ENCODE data around the gene PDGFC. TPM values are rescaled to one million over a fixed set of nuclear protein-coding genes. Genes with fewer than 3 reads are reported as not detected.

Gene PDGFC
- total RNA-seq, 1 donor, result 145 TPM

GRCh38 chr4:156749426-156750403 is 221.9 kb downstream of the PDGFC start:
- no peaks in the 10 kb centered on the region for H3K9me3 ChIP-seq (ENCODE audit: low read depth, low read length)
- no peaks in the 10 kb centered on the region for H4K20me1 ChIP-seq (ENCODE audit: insufficient read depth, low read length)
- H3K36me3 ChIP-seq (ENCODE audit: insufficient read depth, low read length), result no peaks in the 10 kb centered on the region
- H3K4me2 ChIP-seq (ENCODE audit: insufficient read depth, low read length), result no peak overlapping the region
- no peak for TF ChIP-seq CTCF (IDR thresholded peaks at IDR 0.05; ENCODE audit: extremely low read depth, low read depth, low read length)
- peak overlapping the region; percentile 25 for H3K27ac ChIP-seq (ENCODE audit: low read depth, low read length)
- H3K79me2 ChIP-seq (ENCODE audit: insufficient read depth, low read length), result no peaks in the 10 kb centered on the region
- no peaks in the 10 kb centered on the region for H3K27me3 ChIP-seq (ENCODE audit: insufficient read depth, low read length)
- no peak overlapping the region for H3K4me3 ChIP-seq (ENCODE audit: insufficient read depth, low read length)
- H2AFZ ChIP-seq (ENCODE audit: low read length), result no peak overlapping the region
- no peak for DNase-seq (ENCODE audit: insufficient read length, low spot score, missing footprints)
- peaks cover 12% of the 10 kb centered on the region for H3K4me1 ChIP-seq (ENCODE audit: insufficient read depth, low read length)

- Histone ChIP-seq H2AFZ (ENCODE audit: low read length) (no peak overlapping the region), H3K4me2 (ENCODE audit: insufficient read depth, low read length) (no peak overlapping the region), H3K27me3 (ENCODE audit: insufficient read depth, low read length) (no peaks in the 10 kb centered on the region), H3K27ac (ENCODE audit: low read depth, low read length) (no peak overlapping the region), H3K36me3 (ENCODE audit: insufficient read depth, low read length) (no peaks in the 10 kb centered on the region), H3K9me3 (ENCODE audit: low read depth, low read length) (no peaks in the 10 kb centered on the region), H4K20me1 (ENCODE audit: insufficient read depth, low read length) (no peaks in the 10 kb centered on the region), H3K4me3 (ENCODE audit: insufficient read depth, low read length) (no peak overlapping the region), H3K79me2 (ENCODE audit: insufficient read depth, low read length) (no peaks in the 10 kb centered on the region), H3K4me1 (ENCODE audit: insufficient read depth, low read length) (peaks cover 2% of the 10 kb centered on the region)
- DNase-seq (ENCODE audit: insufficient read length, low spot score, missing footprints), result no peak
- TF ChIP-seq CTCF (IDR thresholded peaks at IDR 0.05; ENCODE audit: extremely low read depth, low read depth, low read length), result no peak
Measured at GRCh38 chr4:156746111-156746510, 225.5 kb downstream of the PDGFC start.

GRCh38 chr4:156738766-156739165 is 232.8 kb downstream of the PDGFC start:
- Histone ChIP-seq H4K20me1 (ENCODE audit: insufficient read depth, low read length) (no peaks in the 10 kb centered on the region), H2AFZ (ENCODE audit: low read length) (no peak overlapping the region), H3K4me3 (ENCODE audit: insufficient read depth, low read length) (no peak overlapping the region), H3K27me3 (ENCODE audit: insufficient read depth, low read length) (no peaks in the 10 kb centered on the region), H3K4me1 (ENCODE audit: insufficient read depth, low read length) (peaks cover 16% of the 10 kb centered on the region), H3K36me3 (ENCODE audit: insufficient read depth, low read length) (no peaks in the 10 kb centered on the region), H3K27ac (ENCODE audit: low read depth, low read length) (no peak overlapping the region), H3K79me2 (ENCODE audit: insufficient read depth, low read length) (no peaks in the 10 kb centered on the region), H3K4me2 (ENCODE audit: insufficient read depth, low read length) (no peak overlapping the region), H3K9me3 (ENCODE audit: low read depth, low read length) (no peaks in the 10 kb centered on the region)
- DNase-seq (ENCODE audit: insufficient read length, low spot score, missing footprints), result no peak
- TF ChIP-seq CTCF (IDR thresholded peaks at IDR 0.05; ENCODE audit: extremely low read depth, low read depth, low read length), result no peak
